EH (cell line): Measurements from ENCODE around the gene CYP8B1.

Experiments used
- DNase-seq: peaks from one replicate; pipeline ENCODE4 v3.0.0-alpha.2; 2015; ENCODE audit warnings: low read depth

The CYP8B1 gene

DNA sequence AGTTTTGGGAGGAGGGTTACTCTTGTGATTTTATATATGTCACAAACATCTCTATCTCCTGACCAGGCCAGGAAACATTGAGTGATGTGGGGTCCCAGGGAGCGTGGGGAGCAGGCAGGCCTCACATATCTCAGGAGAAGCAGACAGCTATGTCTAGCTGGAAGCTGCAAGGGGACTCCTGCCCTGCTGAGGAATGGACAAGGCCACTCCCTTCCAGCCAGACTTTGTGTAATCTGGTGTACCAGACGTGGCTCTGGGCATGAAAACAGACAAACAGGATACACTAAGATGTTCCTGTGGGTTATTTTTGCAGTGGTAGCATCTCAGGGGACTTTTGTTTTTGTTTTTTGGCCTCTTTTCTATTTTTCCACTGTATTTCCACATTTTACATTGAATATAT, 23.2 kb downstream of the CYP8B1 start:
- DNase-seq, result no peak

DNA sequence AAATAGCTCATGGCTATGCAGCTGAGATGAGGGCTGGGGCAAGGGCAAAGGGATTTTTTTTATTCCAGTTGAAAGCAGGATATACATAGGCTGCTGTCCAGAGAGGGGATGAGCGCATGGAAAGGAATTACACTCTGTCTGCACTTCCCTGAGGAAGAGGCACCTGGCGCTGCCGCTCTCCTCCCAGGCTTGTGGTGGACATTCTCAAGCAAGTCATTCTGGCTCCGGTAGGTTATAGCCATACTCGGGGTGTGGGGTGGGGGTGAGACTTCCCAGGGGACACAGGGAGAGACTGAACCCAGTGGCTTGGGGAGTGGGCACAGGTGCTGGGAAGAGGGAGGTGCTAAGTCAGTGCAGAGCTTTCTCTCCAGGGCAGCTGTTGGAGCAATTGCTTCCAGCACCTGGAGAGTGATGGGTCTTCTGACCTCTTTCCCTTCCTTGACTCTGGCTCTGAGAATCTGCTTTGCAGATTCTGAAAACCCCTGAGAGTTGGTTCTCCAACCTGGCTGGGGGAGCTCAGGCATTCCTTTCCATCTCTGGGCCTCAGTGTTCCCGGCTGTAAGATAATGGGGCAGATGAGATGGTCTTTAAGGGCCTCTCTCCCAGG, 24.3 kb downstream of the CYP8B1 start:
- DNase-seq, result no peak

DNA sequence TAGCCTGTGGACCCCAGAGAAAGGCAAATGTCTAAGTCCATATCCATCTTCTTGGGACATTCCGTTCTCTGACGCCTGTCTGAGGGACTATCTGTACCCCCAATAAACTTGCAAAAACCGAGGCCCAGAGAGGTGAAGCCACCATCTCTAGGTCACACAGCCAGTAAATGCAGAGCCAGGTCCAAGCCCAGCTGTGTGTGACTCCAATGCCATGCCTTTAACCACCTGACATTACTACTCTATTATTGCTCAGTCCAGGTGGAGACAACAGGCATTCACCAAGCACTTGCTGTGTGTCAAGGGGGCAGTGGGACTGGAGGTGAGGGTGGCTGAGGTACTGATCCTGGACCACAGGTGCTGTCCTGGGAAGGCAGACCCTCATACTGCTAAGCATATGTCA, 25.4 kb downstream of the CYP8B1 start:
- no peak for DNase-seq

DNA sequence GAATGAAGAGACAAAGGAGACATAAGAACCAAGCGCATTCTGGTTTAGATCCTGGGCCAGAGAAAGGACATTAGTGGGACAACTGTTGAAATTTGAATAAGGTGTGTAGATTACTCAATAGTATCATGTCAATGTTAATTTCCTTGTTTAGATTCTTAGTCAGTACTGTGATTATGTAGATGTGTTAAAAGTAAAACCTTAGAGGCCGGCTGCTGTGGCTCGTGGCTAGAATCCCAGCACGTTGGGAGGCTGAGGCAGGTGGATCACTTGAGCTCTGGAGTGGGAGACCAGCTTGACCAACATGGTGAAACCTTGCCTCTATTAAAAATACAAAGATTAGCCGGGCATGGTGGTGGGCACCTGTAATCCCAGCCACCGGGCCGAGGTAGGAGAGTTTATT, 26.7 kb downstream of the CYP8B1 start:
- no peak for DNase-seq

DNA sequence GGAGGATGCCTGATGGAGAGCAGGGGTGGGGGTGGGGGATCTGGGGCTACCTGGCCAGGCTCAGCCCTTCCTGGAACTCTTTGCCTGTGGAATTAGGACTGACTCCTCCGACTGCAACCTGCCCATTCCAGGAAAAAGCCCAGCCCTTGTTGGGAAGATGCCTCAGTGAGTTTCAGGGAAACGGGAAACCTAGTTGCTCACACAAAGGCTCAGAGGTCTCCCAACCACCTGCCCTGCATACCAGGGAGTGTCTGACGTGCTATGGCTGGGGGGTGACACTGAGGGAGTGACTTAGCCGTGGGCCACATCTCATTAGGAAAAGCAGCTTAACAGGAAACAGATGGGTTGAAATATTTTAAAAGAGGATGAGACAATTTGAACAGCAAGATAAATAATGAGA, 27.9 kb downstream of the CYP8B1 start:
- peak; percentile 46 for DNase-seq

DNA sequence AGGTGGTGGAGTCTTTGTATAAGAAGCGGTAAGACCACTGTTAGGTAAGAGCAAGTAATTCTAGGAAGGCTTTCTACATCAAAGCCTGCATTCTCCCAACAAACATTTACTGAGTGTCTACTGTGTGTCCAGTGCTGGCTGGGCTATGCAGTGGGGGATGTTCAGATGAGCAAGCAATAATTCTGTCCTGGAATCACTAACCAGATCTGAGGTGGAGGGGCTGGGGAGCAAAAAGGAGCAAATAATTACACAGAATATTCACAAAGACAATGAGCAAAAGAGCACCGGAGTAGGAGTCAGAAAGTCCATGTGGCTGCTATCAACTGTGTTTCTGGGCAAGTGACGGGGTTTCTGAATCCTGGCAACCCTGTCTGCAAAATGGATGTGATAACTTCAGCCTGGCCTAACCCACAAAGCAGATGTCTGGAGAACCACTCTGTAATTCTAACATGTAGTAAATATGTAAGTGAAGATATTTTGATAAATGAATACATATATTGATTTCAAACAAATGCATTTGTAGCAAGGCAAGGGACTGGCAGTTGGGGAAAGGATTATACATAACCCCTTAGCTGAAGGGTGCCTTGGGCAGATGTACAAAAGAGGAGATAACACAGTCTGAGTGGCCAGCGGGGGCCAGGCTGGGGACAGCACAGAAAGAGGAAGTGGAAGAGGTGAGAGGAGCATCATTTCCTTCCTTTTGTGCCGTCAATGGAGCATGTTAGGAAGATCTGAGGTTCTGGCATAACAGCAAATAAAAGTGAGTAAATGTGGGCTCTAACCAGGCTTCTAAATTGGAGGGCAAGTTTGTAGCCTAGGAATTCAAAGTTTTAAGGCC, 28.8 kb downstream of the CYP8B1 start:
- DNase-seq, result no peak

DNA sequence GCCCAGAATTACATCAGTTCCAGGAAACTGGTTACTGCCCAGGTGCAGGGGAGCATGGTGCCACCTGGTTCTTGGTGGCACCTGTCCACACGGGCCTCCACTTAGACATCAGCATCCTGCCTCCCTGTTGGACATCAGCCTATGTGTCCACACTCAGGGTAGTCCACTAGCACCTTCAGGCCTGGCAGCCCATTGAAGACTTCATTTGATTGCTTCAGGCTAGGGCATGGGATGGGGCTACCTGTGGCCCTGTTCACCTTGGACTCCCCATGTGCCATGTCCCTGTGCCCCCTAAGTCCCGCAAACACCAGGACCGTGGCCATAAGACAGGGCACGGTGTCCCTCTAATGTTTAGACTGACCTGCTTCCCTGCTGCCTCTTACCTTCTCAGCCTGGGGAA, 30.9 kb downstream of the CYP8B1 start:
- no peak for DNase-seq

DNA sequence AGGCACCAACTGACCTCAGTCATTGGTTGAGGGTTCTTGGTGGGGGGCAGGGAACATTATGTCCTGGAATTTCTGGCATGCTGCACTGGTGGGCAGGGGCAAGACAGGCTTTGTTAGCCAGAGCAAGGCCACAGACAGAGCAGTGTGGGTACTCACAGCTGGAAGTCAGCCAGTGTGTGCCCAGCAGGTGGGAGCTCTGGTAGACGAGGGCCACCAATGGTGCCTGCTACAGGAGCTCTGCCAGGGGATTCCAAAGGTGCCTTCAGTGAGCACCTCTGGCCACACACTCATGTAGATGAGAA, 31.3 kb downstream of the CYP8B1 start:
- no peak for DNase-seq

DNA sequence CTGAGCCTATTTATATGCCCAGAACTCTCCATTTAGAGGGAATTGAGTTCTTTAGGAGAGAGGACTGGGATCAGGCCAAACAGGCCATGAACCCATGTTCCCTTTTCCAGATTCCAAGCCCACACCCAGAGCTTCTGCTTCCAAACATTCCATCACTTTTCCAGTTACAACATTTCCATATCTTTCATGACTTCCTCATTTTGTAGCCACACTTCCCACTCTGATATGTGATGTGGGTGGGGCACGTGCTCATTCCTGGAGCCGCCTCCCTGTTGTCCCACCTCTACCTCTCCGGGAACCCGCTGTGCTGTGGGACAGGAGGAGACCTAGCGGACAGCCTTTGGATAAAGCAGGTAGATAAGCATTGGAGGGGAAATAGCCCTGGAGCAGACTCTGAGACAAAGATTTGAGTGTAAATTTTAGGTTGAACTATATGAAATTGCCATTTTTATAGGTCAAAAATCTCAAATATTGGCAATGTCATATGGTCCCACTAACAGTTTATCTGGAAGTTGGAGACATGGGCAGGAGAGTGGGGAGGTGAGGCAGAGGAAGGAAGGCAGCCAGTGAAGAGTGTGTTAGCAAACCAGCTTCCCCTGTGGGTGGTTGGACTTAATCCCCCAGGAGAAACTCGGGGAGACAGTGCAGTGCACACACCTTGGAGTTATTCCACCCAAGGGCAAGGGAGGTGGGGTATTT, 31.8 kb downstream of the CYP8B1 start:
- no peak for DNase-seq

DNA sequence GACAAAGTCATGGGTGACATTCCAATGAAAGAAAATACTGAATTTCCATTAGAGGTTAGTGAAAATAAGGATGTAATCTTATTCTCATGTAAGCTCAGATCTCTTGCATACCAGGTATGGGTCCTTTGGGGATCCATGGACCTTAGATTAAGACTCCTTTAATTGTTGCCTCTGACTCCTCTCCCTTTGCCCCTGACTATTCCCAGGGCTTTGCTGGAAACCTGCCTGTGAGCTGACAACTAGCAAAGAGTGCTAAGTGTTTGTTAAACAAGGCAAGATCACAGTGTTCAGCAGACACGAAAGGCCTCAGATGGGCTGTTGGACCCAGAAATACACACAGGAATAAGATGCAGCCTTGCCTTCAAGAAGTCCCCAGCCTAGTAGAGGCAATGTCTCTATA, 34.3 kb downstream of the CYP8B1 start:
- DNase-seq, result no peak

DNA sequence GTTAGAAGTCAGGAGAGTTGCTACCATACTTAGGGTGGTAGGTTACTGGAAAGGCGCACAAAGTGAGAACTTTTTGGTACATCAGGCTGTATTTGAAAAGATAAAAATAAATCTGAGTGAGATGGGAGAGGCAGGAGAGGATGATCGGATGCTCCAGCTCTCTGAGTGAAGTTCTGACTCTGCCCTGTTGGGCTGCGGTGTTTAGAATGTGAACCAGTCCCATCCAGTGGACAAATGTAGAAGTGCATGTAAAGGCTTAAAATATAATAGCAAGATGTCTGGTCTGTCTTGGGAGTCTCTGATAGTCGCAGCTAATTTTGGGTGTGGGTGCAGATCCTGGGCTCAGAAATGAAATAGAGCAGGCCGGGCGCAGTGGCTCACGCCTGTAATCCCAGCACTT, 36.1 kb downstream of the CYP8B1 start:
- DNase-seq, result peak; percentile 68

DNA sequence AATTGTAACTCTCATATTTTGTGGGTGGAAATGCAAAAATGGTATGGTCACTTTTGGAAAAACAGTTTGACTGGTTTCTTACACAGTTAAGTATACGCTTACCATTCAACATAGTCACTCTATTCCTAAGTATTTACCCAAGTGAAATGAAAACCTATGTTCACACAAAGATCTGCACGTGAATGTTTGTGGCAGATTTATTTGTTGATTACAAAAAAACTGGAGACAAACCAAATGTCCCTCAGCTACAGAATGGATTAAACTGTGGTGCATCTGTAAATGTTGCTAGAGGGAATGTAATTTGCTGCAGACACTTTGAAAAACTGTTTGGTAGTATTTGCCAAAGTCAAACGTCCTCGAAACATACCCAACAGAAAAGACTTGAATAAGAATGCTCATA, 37.1 kb downstream of the CYP8B1 start:
- no peak for DNase-seq

DNA sequence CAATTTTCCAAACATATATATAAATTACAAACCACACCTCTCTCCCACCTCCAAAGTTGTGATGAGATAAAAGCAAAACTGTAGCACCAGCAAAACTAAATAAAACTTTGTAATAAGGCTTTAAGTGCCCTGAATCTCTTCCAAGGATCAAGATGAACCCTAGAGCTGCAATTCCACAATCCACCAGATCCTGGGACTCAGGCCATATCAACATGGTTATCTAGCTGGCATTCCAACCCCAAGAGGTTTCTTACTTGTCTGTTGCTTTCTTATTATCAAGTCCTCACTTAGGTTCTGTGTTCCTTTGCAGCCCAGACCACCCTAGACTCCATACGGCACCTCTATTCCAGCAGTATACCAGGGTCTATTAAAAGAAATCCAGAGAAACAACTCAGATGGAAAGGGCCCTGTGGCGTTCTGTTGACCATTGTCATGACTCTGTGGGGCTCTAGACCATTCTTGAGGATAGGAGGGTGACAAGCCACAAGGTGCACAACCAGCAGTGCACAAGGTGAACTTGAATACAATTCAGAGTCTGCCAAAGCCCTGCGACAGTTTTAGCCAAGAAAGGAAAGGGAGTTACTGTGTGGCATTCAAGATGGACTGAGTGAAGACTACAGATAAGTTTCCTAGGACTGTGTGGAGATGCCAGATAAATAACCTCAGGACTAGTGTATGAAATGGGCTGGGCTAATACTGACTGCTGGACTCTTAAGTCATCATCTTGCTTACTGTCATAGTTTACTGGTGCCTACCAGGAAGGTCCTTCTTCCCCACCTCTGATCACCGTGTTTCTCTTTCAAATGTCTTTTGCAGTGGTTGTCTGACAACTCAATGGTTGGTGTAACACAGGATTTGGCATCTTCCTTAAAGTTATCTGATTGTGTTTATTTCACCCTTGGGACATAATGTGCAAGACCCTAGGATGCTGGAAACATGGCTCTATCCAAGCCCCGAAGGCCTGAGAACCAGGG, 39.2 kb downstream of the CYP8B1 start:
- DNase-seq, result no peak

DNA sequence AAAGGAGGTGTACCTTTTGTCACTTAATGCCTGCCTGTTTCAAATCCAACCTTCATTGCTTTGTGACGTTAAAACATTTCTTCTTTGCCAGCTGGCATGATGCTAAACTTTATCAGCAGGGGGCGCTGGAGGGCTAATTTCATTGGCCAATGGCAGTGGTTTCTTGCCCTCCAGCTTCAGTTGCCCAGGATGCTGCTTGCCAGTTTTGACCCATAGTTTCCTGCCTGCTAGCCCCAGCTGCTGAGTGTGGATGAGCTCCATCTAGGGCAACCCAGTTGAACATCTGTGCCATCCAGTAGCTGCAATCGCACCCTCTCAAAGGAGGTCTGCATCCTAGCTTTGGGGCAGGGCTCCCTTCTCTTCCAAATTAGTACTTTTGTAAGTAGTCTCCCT, 44.4 kb downstream of the CYP8B1 start:
- DNase-seq, result peak; percentile 66

DNA sequence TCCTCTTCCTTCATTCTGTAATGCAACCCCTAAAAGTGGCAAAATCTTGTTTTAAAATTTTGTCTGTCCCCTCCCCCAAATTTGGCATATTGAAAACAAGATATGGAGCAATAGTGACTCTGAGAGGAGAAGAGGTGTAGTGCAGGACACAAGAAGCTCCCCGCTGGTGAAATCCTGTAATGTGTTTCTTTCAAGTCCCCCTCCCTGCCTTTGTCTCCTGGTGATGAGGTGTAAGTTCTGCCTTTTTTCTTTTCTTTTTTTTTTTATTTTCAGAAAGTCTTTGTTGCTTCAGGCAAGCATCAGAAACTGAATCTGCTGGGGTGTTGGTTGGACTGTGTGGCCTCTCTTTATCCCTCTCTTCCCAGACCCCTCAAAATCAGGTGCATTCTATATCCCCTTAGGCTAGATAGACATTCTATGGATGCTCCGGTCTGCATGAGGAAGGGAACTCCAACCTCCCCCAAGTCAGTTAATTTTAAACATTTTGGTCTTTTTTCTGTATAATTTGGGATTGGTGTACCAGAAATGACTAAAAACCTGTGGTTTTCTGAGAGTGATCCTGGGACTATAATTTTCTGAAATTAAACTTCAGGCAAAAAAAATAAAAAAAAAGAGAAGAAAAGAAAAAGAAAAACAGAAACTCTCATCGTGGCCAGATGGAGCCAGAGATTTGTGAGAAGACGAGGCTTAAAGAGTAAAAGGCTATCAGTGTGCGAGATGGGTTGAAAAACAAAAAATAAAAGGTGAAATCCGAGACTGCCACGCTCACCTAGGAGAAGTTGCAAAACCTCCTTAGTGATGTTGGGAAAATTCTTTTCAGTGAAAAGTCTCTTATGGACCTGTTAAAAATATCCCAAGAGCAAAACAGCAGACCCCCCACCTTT, 45.0 kb downstream of the CYP8B1 start:
- no peak for DNase-seq

DNA sequence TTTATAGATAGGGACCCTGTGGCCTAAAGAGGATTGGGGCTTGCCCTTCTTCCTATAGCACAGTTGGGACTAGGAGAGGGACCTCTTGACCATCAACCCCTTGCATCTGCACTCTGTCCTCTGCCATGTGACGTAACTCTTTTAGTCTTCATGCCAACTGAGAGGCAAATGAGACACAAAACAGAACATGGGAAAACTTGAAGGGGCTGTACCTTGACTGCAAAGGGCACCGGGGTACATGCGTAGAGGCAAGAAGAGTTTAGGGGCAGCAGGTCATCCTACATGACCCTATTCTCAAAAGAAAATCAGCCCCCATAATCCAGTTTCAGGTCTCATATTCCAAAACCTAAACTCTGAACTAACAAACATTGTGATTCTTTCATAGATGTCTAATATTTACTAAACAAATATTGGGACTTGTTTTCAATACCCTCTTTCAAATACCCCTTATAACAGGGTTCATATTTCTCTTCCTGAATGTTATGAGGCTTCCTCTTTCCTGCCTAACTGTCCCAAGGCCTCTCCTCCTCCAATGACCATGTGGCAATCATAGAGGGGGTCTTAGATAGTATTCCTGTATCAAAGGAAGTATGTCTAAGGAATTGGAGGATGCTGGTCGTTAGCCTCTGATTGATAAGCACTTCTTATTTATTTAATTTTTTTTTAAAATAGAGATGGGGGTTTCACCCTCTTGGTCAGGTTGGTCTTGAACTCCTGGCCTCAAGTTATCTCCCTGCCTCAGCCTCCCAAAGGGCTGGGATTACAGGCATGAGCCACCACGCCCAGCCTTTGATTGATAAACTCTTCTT, 45.8 kb downstream of the CYP8B1 start:
- DNase-seq, result no peak

DNA sequence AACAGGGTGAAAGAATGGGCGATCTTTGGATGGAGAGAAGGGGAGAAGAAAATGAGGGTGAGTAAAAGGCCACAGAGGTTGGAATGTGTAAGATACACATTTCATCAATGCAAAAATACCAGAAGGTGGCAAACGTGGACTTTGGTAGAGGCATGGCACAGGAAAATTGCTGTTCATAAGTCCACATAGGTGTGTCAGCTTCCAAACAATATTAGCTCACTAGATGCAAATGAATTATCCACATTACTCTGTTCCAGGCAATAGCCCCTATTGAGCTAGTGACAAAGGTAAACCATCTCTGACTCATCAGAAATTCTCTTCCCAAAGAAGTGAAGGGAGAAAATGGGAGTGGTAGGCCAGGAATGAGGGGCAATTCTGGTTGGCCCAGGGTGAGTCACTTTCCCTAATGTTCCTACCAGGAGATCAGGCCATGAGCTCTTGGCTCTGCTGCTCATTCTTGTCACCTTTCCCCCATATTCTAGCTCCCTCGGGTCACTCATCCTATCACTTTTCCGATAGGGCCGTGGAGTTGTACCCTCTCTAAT, 46.5 kb downstream of the CYP8B1 start:
- no peak for DNase-seq

DNA sequence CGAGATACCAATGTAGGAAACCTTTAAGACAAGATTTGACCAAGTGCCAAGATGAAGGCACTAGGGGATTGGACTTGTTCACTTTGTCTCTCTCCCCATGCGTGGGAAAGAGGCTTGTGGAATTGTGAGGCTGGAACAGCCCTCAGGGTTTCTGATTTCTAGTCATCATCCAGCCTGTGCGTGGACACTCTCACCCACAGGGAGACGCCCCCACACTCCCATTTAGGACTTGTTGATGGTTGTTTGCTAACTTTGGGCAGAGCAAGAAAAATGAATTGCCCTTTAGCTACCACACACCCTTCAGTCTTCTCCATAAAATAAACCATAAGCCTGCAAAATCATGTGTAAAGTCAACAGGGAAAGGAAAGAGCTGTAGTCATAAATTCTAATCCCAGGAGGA, 48.0 kb downstream of the CYP8B1 start:
- no peak for DNase-seq

DNA sequence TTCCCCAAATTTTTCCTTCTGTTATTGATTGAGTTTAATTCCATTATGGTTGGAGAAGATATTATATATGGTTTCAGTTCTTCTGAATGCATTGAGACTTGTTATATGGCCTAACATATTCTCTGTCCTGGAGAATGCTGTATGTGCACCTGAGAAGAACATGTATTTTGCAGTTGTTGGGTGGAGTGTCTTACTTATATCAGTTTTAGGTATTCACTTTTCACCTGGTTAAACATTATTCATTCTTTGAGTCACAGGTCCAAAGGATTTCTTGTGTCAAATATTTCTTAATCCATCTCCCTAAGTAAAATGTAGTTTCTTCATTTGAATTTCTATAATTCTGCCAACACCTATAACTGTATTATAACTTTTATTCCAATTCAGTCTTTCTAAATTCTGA, 48.7 kb downstream of the CYP8B1 start:
- DNase-seq, result no peak

DNA sequence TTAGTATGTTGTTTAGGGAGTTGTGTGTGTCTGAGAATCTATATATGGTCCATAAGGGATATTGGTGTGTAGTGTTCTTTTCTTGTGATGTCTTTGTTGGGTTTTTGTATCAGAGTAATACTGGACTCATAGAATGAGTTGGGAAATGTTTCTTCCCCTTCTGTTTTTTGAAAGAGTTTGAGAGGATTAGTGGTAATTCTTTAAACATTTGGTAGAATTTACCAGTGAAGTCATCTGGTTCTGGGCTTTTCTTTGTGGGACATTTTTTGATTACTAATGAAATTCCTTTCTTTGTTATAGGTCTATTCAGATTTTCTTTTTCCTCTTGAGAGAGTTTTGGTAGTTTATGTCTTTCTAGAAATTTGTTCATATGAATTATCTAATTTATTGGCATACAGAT, 49.5 kb downstream of the CYP8B1 start:
- DNase-seq, result no peak
